Large intestine (tissue), 3 donors: Measurements from ENCODE around the gene PPFIA2. TPM values are rescaled to one million over a fixed set of nuclear protein-coding genes. Genes with fewer than 3 reads are reported as not detected.

ENCODE experiments used
- DNase-seq, 2 donors: peaks; one replicate each; pipeline versions ENCODE4 v3.0.0 to v3.0.0-alpha.2; 2013
- H3K27ac ChIP-seq: one replicate; pipeline ENCODE4 v1.5.1; 2013; ENCODE audit warnings: low read length
- H3K27me3 ChIP-seq: 2 replicates; pipeline ENCODE4 v1.6.1; 2013; ENCODE audit warnings: low read length; ENCODE audit not compliant: control insufficient read depth, insufficient read depth
- H3K36me3 ChIP-seq: 2 replicates; pipeline ENCODE4 v1.6.1; 2013; ENCODE audit warnings: low read length; ENCODE audit not compliant: control insufficient read depth, insufficient read depth
- H3K4me1 ChIP-seq: one replicate; pipeline ENCODE4 v1.6.1; 2013; ENCODE audit warnings: low read length; ENCODE audit not compliant: control insufficient read depth, insufficient read depth
- H3K4me3 ChIP-seq: one replicate; pipeline ENCODE4 v1.5.1; 2013; ENCODE audit warnings: low read length
- H3K9me3 ChIP-seq: one replicate; pipeline ENCODE4 v1.6.1; 2013; ENCODE audit warnings: mild to moderate bottlenecking, low read depth, low read length, moderate library complexity; ENCODE audit not compliant: control insufficient read depth
- WGBS: methylation state at CpG from one replicate; pipeline ENCODE4 v1.1.5; 2013; ENCODE audit warnings: low lambda C conversion rate; ENCODE audit not compliant: insufficient coverage; 5-methylcytosine and 5-hydroxymethylcytosine counted together
- polyA plus RNA-seq: library from polyadenylated mRNA; unstranded; fragments of 120-200 nt; gene quantifications from one replicate; pipeline ENCODE4 v1.2.1, GENCODE V29; 2013

Gene PPFIA2
- polyA plus RNA-seq, 1 donor, result 2.4 TPM

DNA sequence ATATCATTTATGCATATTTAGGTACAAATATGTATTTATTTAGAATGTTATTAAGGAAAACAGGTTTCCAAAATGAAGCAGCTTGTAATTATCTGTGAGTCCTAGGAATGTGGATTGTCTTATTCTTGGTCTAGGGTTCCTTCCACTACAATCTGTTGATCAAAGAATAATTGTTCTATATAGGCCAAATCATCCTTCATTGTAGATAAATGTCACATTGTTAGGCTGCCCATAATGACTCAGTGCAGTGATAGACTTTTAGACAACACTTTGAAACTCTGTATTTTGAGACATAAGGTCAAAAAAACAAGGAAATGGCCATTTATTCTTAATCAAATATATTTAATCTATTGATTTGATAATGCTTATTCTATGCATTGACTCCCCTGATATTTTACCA is 398.2 kb downstream of the PPFIA2 start:
- Histone ChIP-seq H3K36me3 (no peaks in the 10 kb centered on the region), H3K27ac (no peak overlapping the region), H3K27me3 (no peaks in the 10 kb centered on the region), H3K4me3 (no peak overlapping the region), H3K4me1 (no peaks in the 10 kb centered on the region), H3K9me3 (no peaks in the 10 kb centered on the region)
- no peak for DNase-seq

GRCh38 chr12:81359736-81360135 is 399.4 kb downstream of the PPFIA2 start:
- Histone ChIP-seq H3K4me1 (no peaks in the 10 kb centered on the region), H3K9me3 (no peaks in the 10 kb centered on the region), H3K27ac (no peak overlapping the region), H3K36me3 (no peaks in the 10 kb centered on the region), H3K4me3 (no peak overlapping the region), H3K27me3 (no peaks in the 10 kb centered on the region)
- no peak for DNase-seq

DNA sequence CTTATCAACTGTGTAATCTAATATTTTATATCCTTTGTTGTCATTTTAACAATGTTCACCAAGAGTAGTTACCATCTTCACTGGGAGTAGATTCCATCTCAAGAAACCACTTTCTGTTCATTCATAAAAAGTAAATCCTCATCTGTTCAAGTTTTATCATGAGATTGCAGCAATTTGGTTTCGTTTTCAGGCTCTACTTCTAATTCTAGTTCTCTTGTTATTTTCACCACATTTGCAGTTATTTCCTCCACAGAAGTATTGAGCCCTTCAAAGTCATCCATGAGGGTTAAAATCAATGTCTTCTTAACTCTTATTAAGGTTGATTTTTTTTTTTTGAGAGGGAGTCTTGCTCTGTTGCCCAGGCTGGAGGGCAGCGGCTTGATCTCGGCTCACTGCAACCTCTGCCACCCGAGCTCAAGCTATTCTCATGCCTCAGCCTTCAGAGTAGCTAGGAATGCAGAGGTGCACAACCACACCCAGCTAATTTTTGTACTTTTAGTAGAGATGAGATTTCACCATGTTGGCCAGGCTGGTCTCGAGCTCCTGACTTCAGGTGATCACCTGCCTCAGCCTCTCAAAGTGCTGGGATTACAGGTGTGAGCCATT is 404.7 kb downstream of the PPFIA2 start:
- H3K4me1 ChIP-seq, result no peaks in the 10 kb centered on the region
- H3K27me3 ChIP-seq, result no peaks in the 10 kb centered on the region
- H3K4me3 ChIP-seq, result no peak overlapping the region
- 80% methylated on average over 1 of the region's 5 CpGs for WGBS
- no peak for DNase-seq
- no peaks in the 10 kb centered on the region for H3K36me3 ChIP-seq
- no peaks in the 10 kb centered on the region for H3K9me3 ChIP-seq
- H3K27ac ChIP-seq, result no peak overlapping the region

DNA sequence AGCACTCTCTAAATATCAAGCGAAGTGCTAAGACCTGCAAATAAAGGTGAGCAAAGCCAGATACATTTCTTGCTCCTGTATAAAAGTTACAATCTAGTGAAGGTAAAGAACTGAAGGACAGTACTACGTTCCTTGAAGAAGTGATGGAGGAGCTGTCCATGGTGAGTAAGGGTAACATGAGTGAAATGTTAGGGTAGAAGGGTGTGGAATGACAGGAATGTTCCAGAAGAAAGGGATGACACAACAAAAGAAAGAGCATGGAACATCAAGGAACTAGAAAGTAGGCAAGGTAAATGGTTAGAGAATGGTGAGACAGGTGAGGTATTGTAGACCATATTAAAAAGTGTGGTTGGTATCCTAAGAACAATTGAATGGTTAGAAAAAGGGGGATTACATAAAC is 408.8 kb downstream of the PPFIA2 start:
- Histone ChIP-seq H3K27me3 (no peaks in the 10 kb centered on the region), H3K9me3 (no peaks in the 10 kb centered on the region), H3K27ac (no peak overlapping the region), H3K36me3 (no peaks in the 10 kb centered on the region), H3K4me1 (no peaks in the 10 kb centered on the region), H3K4me3 (no peak overlapping the region)
- WGBS, result 79% methylated on average over 2 of the region's 2 CpGs
- DNase-seq, result no peak

DNA sequence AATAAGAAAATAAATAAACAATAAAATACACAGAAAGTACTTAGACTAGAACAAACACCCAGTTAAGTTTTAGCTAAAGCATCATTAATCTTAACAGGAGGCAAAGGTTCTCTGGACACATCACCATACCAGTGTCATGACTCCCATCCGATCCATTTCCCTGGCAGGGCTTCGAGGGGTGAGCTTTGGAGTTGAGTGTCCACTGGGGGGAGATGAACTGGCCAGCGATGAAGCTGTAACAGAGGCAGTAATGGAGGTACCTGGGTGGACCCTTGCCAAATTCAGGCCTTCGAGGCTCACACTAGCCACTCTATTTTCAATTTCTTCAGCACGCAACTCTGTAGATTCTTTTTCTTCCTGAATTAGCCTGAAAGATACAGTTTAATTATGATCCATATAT is 411.7 kb downstream of the PPFIA2 start:
- no peak for DNase-seq
- no peak overlapping the region for H3K4me3 ChIP-seq
- H3K4me1 ChIP-seq, result no peaks in the 10 kb centered on the region
- H3K27ac ChIP-seq, result no peak overlapping the region
- H3K36me3 ChIP-seq, result no peaks in the 10 kb centered on the region
- no peaks in the 10 kb centered on the region for H3K9me3 ChIP-seq
- H3K27me3 ChIP-seq, result no peaks in the 10 kb centered on the region
- WGBS, result no CpG with 5 or more reads among the region's 5 CpGs

DNA sequence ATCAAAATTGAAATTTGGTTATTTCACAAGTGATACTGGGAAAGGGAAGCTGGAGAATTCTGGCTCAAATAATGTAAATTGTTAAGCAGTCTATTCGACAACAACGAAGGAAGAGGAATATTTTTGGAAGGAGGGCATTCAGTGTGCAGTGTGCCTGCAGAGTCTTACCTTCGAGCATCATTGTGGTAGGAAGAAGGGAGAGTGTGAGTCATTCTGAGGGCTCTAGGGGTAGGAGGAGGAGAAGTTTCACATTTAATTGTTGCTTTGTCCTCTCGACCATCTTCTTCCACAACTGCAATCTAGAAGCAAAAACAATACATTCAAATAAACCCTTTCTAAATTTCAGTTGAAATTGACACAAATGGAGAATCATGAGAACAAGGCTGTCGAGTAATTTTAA is 418.2 kb downstream of the PPFIA2 start:
- DNase-seq, result no peak
- Histone ChIP-seq H3K27me3 (no peaks in the 10 kb centered on the region), H3K36me3 (no peaks in the 10 kb centered on the region), H3K27ac (no peak overlapping the region), H3K4me1 (no peaks in the 10 kb centered on the region), H3K4me3 (no peak overlapping the region), H3K9me3 (no peaks in the 10 kb centered on the region)
- WGBS, result 82% methylated on average over 4 of the region's 5 CpGs

DNA sequence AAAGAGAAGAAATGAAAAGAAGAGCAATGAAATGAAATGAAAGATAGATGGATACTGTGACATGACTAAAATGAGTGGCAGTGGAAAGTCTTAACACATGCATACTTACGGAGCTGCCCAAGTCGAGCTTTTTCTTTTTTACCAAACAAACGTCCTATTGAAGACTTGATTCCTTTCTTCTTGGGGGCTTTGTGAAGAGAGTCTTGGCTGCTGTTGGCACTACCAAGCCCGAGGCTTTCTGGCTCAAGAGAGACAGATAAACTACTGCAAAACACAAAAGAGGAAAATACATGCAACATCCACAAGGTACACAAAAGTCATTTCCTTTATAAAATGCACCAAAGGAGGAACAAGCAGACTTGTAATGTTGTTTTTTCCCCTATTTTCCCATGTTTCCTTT is 420.1 kb downstream of the PPFIA2 start:
- Histone ChIP-seq H3K27me3 (no peaks in the 10 kb centered on the region), H3K4me3 (no peak overlapping the region), H3K27ac (no peak overlapping the region), H3K36me3 (no peaks in the 10 kb centered on the region), H3K9me3 (no peaks in the 10 kb centered on the region), H3K4me1 (no peaks in the 10 kb centered on the region)
- no CpG with 5 or more reads among the region's 4 CpGs for WGBS
- no peak for DNase-seq

DNA sequence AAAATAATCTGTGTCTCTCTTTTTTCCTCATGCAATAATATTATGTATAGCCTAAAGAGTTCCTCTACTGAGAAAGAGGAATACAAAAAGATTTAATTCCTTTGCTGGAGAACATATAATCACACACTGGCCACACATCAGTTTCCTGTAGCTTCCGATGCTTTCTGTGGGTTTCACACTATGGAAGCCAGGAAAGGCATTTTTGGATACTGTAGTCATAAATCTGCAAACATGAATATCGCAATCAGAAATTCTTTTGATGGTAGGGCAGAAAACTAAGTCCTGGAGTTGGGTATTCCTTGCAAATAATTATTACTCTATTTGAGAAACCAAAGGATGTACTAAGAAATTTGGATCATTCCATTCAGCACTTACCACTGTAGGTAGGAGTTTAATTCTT is 421.3 kb downstream of the PPFIA2 start:
- DNase-seq, result no peak
- H3K36me3 ChIP-seq, result no peaks in the 10 kb centered on the region
- 100% methylated on average over 1 of the region's 2 CpGs for WGBS
- no peak overlapping the region for H3K27ac ChIP-seq
- H3K4me3 ChIP-seq, result no peak overlapping the region
- no peaks in the 10 kb centered on the region for H3K27me3 ChIP-seq
- H3K4me1 ChIP-seq, result no peaks in the 10 kb centered on the region
- no peaks in the 10 kb centered on the region for H3K9me3 ChIP-seq

- no peaks in the 10 kb centered on the region for H3K9me3 ChIP-seq
- no peaks in the 10 kb centered on the region for H3K36me3 ChIP-seq
- DNase-seq, result no peak
- no peaks in the 10 kb centered on the region for H3K4me1 ChIP-seq
- H3K27me3 ChIP-seq, result no peaks in the 10 kb centered on the region
- H3K27ac ChIP-seq, result no peak overlapping the region
- WGBS, result no CpG with 5 or more reads among the region's 2 CpGs
- no peak overlapping the region for H3K4me3 ChIP-seq
Observed at GRCh38 chr12:81333812-81334211, 425.3 kb downstream of the PPFIA2 start.

- WGBS, result 26% methylated on average over 3 of the region's 4 CpGs
- DNase-seq, result no peak
- Histone ChIP-seq H3K4me3 (no peak overlapping the region), H3K4me1 (no peaks in the 10 kb centered on the region), H3K27ac (no peak overlapping the region), H3K36me3 (no peaks in the 10 kb centered on the region), H3K9me3 (no peaks in the 10 kb centered on the region), H3K27me3 (no peaks in the 10 kb centered on the region)
Observed at GRCh38 chr12:81332054-81332453, 427.1 kb downstream of the PPFIA2 start.

- Histone ChIP-seq H3K36me3 (no peaks in the 10 kb centered on the region), H3K4me1 (no peaks in the 10 kb centered on the region), H3K4me3 (no peak overlapping the region), H3K27ac (no peak overlapping the region), H3K9me3 (no peaks in the 10 kb centered on the region), H3K27me3 (no peaks in the 10 kb centered on the region)
- 80% methylated on average over 1 of the region's 1 CpG for WGBS
- DNase-seq, result no peak
Observed at GRCh38 chr12:81330480-81330879, 428.7 kb downstream of the PPFIA2 start.
